Lung (tissue), 5 donors: Measurements from ENCODE around the gene THADA. TPM values are rescaled to one million over a fixed set of nuclear protein-coding genes. Genes with fewer than 3 reads are reported as not detected.

ENCODE experiments used
- polyA plus RNA-seq, 2 donors: library from polyadenylated mRNA; stranded (reverse); fragments of 200-250 nt; gene quantifications; one replicate each; pipeline ENCODE4 v1.2.1, GENCODE V29; 2013
- small RNA-seq: library from RNA; depleted of rRNA; stranded (forward); fragments of <200 nt; gene quantifications from one replicate; pipeline ENCODE3, GENCODE V24; 2014; ENCODE audit warnings: low replicate concordance
- total RNA-seq, 2 donors: library from RNA; depleted of rRNA in 1 of 2; stranded (reverse); fragments of >200 nt in 1 of 2; gene quantifications; one replicate each; pipeline ENCODE4 v1.2.1, GENCODE V29; 2014 to 2021
- donor health status: Bipolar disorder and iron deficiency.
- donor health status: healthy.
- donor health status: DM: yes; HTN: yes; CAD: no.

The THADA gene
- total and polyA plus RNA-seq, 4 donors = 11.3 to 72.5 (median 25.2) TPM

Small RNAs within 50 kb of the gene (small RNA-seq; reads per million reads assigned to genes)
- gene RF00019 = not detected
- not detected for gene RN7SL531P
- gene RNU6-958P = not detected

Other genes starting within 250 kb of the THADA start
- 100 to 1,000 TPM in 1 of 2 donors, 10 to 100 TPM in 1; 26.9 to 311 TPM for gene PLEKHH2, start 41.2 kb upstream of the THADA start, total RNA-seq
- gene PLEKHH2, start 41.2 kb upstream of the THADA start, polyA plus RNA-seq = 1 to 10 TPM; 2.5 to 9.7 TPM
- 1 to 10 TPM in 1 of 2 donors, under 1 TPM in 1; 0.40 to 1.4 TPM for gene C1GALT1C1L, start 80.4 kb upstream of the THADA start, total RNA-seq
- under 1 TPM; 0.39 to 0.61 TPM for gene C1GALT1C1L, start 80.4 kb upstream of the THADA start, polyA plus RNA-seq
- gene DYNC2LI1, start 178.0 kb upstream of the THADA start, total RNA-seq = 10 to 100 TPM; 21.3 to 99.7 TPM
- 10 to 100 TPM; 15.4 to 28.5 TPM for gene DYNC2LI1, start 178.0 kb upstream of the THADA start, polyA plus RNA-seq
- under 1 TPM in 1 of 2 donors, not detected in 1; 0.09 TPM for gene ABCG5, start 242.8 kb upstream of the THADA start, total RNA-seq
- not detected for gene ABCG5, start 242.8 kb upstream of the THADA start, polyA plus RNA-seq
- under 1 TPM in 1 of 2 donors, not detected in 1; 0.80 TPM for gene ABCG8, start 242.9 kb upstream of the THADA start, total RNA-seq
- not detected for gene ABCG8, start 242.9 kb upstream of the THADA start, polyA plus RNA-seq